Hematopoietic multipotent progenitor cell treated with erythropoietin and hydrocortisone succinate and interleukin-3 and kit ligand, for 8 days (in vitro differentiated cells): ENCODE measurements around the gene IFNA7.
A peak's percentile ranks its signal among the peaks of the same experiment; 100 is the strongest.
"Not testable (repeated sequence)": the region's sequence is repeated elsewhere in the genome, so short reads cannot be mapped to it uniquely, and the experiment has no call there.

Experiments used
- DNase-seq: peaks from one replicate; pipeline ENCODE4 v3.0.0-alpha.2; 2015

IFNA7 gene

GRCh38 chr9:21202105-21202504 is at the start of gene IFNA7:
IFNA7 (minus strand) TSS chr9:21202205; CDS start chr9:21202165, 40 bp downstream.
- DNase-seq: not testable (repeated sequence)

DNA sequence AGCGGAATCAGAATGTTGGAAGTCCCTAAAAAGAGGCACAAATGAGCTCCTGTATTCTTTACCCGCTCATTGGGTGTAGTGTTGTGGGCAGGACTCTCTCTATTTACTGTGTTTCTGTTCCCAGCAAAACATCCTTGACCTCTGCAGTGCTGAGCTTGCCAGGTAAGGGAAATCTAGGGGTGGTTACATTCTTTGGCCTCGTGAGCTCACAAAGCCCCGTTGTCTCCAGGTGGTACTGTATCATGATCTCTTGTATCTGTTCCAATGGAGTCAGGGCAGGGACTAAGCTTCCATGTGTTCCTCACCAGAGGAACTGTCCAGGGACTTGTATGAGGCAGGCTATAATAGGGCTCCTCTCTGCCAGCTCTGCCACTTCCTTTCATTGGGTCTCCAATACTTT is 49.6 kb upstream of the IFNA7 start:
- DNase-seq: no peak

- DNase-seq: no peak
These were observed 49.2 kb upstream of the IFNA7 start for GRCh38 chr9:21251190-21251589.

DNA sequence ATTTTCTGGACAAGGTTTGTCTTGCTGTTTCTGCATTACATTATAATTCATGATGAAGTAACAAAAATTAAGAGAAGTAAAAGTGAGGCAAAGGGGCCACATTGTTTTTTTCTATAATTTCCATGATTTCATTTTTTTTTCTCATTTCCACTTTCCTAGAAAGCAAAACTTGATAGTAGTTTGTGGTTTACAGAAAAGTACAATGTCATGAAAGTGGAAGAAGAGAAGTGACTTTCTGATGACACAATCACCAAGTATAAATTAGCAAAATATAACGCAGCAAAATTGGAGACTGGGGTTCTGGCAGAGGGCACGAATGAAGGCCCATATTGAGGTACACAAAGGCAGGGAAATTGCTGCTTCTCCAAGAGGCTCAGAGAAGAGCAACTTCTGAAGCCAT is 42.8 kb upstream of the IFNA7 start:
- DNase-seq: no peak

GRCh38 chr9:21239911-21240310 is 37.9 kb upstream of the IFNA7 start, which contains the start of gene IFNA14:
IFNA14 (minus strand) TSS chr9:21240005; CDS start chr9:21239935, 70 bp downstream.
- no peak for DNase-seq

GRCh38 chr9:21236360-21236714 is 34.3 kb upstream of the IFNA7 start:
- DNase-seq: not testable (repeated sequence)

DNA sequence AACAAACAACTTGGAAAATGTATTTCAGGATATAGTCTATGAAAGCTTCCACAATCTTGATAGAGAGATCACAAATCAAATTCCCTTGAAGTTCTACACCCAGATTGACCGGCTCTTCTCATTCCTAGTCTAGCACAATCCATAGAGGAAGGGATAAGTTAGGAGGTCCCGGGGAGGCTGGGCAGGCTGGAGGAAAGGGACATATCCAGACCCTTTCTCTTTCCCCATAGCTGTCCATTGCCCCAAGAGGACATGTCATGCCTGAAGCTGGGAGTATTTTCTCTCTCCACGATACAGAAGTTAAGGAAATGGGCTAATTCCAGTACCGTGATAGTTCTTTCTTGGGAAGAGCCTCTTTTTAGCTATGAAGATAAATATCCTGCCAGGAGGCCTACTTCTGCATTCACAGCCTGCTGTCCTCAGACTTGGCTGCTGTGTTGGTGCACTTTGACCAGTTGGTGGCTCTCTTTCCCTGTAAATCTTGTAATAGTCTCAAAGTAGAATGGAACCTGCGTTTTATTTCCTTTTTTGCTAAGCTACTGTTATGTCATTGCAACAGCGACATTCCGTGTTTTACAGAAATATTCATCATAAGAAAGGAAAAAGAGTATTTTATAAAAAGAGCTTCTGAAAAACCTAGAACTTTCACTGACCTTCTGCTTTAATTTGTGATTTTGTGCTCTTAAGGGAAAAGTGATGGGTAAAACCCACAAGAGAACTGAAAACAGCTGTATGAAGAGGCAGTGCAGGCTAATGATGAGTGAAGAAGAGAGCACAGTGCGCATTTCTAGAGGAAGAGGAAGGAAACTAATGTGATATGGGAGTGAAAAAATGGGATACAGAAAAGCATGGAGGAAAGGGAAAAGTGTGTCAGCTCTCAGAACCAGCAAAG is 33.7 kb upstream of the IFNA7 start:
- peak; percentile 60 for DNase-seq

GRCh38 chr9:21234153-21234687 is 32.2 kb upstream of the IFNA7 start:
- no peak for DNase-seq

DNA sequence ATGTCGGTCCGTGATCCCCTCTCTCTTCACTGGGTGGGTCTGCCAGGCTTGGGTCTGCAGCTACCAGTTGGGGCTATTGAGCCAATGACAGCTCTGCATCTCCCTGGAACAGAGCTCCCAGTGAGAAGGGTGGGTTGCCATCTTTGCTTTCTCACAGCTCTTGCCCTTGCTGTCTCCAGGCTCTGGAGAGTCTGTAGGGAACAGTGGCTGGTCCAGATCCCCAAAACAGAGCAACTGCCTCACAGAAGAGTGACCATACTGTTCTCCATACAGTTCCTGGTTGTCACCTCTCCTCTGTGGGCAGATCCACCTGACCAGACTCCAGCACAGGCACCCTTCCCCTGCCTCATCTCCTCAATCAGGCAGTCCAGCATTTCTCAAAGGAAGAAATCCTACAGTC is 31.3 kb upstream of the IFNA7 start:
- no peak for DNase-seq

DNA sequence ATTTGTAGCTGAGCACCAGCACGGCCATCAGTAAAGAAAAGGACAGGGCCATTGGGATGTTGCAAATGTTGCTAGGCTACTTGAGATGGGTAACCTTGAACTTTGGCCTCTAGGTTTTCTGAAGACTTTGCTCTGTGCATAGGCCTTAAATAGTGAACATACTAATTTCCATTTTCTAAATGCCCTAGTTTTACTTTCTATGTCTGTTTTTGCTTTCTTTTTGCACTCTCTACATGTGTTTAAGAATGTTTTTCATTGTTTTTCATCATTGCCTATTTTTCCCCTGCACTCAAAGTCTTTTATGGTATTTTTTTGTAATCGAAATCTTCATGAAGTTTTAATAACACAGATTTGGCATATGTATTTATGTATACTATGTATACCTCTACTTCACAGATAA is 26.1 kb upstream of the IFNA7 start, which contains the start of gene IFNA17:
TSS of gene IFNA17 (minus strand) at position 101 of the 400 bp plus-strand sequence. CDS start at position 52, 49 bp downstream.
- no peak for DNase-seq

DNA sequence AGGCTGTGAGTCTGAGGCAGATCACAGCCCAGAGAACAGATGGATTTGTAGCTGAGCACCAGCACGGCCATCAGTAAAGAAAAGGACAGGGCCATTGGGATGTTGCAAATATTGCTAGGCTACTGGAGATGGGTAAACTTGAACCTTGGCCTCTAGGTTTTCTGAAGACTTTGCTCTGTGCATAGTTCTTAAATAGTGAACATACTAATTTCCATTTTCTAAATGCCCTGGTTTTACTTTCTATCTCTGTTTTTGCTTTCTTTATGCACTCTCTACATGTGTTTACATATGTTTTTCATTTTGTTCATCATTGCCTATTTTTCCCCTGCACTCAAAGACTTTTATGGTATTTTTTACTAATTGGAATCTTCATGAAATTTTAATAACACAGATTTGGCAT is 15.2 kb upstream of the IFNA7 start, which contains the start of gene IFNA16:
TSS of gene IFNA16 (minus strand) at position 101 of the 400 bp plus-strand sequence. CDS start at position 95, 6 bp downstream.
- DNase-seq: not testable (repeated sequence)

- peak; percentile 18 for DNase-seq
These were observed 11.7 kb upstream of the IFNA7 start for GRCh38 chr9:21213411-21214326.

DNA sequence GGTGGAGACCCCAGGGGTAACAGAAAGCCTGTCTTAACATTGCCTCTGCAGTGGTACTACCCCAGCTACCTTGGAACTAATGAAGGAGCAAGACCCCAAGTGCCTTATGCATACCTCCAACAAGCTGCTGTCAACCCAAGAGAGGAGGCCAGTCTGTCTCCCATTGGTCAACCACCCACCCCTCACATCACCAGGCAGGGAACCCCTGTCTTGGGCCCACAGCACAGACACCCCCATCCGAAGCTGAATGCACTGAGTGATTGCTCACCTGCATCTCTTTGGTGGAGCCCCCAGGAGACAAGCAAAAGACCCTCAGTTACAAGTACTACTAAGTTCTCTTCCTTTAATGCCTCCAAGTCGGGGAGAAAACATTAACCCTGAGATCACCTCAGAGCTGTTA is 10.2 kb upstream of the IFNA7 start:
- not testable (repeated sequence) for DNase-seq

DNA sequence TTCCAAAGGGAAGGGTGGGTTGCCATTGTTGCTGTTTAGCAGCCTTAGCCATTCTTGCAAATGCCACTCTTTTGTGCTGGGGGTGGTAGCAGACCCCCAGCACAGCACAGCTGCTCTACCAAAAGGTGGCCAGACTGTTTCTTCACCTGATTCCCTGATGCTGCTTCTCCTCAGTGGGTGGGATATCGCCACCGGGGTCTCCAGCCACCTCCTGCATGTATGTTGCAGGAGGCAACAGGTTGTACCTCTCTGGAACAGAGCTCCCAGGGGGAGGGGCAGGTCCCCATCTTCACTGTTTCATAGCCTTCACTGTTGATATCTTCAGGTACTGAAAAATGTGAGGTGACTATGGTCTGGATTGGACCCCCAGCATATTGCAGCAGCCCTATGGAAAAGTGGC is 8.8 kb upstream of the IFNA7 start:
- DNase-seq: not testable (repeated sequence)

DNA sequence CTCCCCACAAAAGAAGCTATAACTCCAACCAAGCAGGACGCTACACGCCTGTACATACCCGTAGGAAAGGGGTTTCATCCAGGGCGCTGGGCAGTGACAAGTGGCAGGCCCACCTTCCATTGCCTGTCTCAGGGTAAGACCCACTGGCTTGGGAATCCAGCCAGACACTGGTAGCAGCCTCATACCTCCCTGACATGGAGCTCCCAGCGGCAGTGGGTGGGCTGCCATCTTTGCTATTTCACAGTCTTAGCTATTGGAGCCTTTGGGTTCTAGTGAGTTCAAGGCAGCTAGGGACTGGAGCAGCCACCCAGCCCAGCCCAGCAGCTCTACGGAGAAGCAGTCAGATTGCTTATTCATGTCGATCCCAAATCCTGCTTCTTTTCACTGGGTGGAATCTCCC is 8.3 kb upstream of the IFNA7 start:
- DNase-seq: no peak

DNA sequence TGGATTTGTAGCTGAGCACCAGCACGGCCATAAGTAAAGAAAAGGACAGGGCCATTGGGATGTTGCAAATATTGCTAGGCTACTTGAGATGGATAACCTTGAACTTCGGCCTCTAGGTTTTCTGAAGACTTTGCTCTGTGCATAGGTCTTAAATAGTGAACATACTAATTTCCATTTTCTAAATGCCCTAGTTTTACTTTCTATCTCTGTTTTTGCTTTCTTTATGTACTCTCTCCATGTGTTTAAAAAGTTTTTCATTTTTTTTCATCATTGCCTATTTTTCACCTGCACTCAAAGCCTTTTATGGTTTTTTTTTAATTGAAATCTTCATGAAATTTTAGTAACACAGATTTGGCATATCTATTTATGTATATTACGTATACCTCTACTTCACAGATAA is 5.0 kb upstream of the IFNA7 start, which contains the start of gene IFNA10:
TSS of gene IFNA10 (minus strand) at position 101 of the 400 bp plus-strand sequence. CDS start at position 55, 46 bp downstream.
- DNase-seq: not testable (repeated sequence)

DNA sequence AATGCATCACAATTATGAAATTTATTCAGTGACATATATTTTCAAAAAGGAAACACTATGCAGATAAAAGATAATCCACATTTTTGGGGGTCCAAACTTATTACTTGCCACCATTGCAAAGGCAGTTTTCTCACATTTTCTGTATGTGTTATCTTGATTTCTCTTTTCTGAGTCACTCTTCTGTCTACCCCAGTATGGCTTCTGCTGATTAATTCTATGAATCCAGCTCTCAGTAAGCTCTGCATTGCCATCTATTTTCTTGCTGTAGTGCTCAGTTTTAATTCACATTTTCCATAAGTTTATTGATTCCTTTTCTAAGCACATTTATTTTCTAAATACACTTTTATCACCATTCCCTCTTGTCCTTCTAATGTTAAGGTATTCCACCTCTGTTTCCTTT is 3.2 kb upstream of the IFNA7 start:
- DNase-seq: no peak

GRCh38 chr9:21194867-21195776 is 6.9 kb downstream of the IFNA7 start:
- DNase-seq: peak; percentile 57

- not testable (repeated sequence) for DNase-seq
These were observed 14.5 kb downstream of the IFNA7 start, which contains the start of gene IFNA4 for GRCh38 chr9:21187487-21187886. IFNA4 (minus strand) TSS chr9:21187587; CDS start chr9:21187531, 56 bp downstream.

DNA sequence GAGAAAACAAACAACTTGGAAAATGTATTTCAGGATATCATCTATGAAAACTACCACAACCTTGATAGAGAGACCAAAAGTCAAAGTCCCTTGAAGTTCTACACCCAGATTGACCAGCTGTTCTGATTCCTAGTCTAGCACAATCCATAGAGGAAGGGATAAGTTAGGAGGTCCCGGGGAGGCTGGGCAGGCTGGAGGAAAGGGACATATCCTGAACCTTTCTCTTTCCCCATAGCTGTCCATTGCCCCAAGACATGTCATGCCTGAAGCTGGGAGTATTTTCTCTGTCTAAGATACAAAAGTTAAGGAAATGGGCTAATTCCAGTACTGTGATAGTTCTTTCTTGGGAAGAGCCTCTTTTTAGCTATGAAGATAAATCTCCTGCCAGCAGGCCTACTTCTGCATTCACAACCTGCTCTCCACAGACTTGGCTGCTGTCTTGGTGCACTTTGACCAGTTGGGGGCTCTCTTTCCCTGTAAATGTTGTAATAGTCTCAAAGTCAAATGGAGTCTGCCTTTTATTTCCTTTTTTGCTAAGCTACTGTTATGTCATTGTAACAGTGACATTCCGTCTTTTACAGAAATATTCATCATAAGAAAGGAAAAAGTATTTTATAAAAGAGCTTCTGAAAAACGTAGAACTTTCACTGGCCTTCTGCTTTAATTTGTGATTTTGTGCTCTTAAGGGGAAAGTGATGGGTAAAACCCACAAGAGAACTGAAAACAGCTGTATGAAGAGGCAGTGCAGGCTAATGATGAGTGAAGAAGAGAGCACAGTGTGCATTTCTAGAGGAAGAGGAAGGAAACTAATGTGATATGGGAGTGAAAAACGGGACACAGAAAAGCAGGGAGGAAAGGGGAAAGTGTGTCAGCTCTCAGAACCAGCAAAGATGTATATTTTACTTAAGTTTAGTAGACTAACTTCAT is 18.9 kb downstream of the IFNA7 start:
- DNase-seq: peak; percentile 50
